Bronchial epithelial cell (primary cell): Measurements from ENCODE around the gene COL21A1. TPM values are rescaled to one million over a fixed set of nuclear protein-coding genes. Genes with fewer than 3 reads are reported as not detected.

Source experiments
- DNase-seq: peaks from one replicate; pipeline ENCODE4 v3.0.0-alpha.2; 2010; ENCODE audit warnings: low read depth
- FAIRE-seq: peaks from 2 replicates; lab custom pipeline; 2011; peaks lifted over from hg19 to GRCh38; lab: Jason Lieb, UNC
- H3K27me3 ChIP-seq: 2 replicates; pipeline ENCODE4 v1.5.1; 2011; ENCODE audit warnings: low read length; ENCODE audit not compliant: control insufficient read depth, insufficient read depth
- H3K36me3 ChIP-seq: 2 replicates; pipeline ENCODE4 v1.5.1; 2011; ENCODE audit warnings: low read length; ENCODE audit not compliant: control insufficient read depth, insufficient read depth
- H3K4me3 ChIP-seq: 2 replicates; pipeline ENCODE4 v1.5.1; 2011; ENCODE audit warnings: mild to moderate bottlenecking, low read depth, low read length, control low read depth
- CTCF ChIP-seq: IDR thresholded peaks from 2 replicates; pipeline ENCODE4 v1.5.1; 2011; ENCODE audit warnings: mild to moderate bottlenecking, moderate library complexity, low read length, control low read depth, inconsistent platforms; ENCODE audit not compliant: insufficient read depth, severe bottlenecking
- total RNA-seq: library from RNA; depleted of rRNA; stranded (reverse); fragments of >200 nt; gene quantifications from 2 replicates; pipeline ENCODE4 v1.2.1, GENCODE V29; 2014

The COL21A1 gene
- total RNA-seq, 1 donor from 2014 or later = 8.2 TPM

GRCh38 chr6:56096541-56096940 lies 150.8 kb downstream of the COL21A1 start:
- H3K4me3 ChIP-seq = no peak overlapping the region
- DNase-seq = no peak
- no peaks in the 10 kb centered on the region for H3K27me3 ChIP-seq
- no peak for TF ChIP-seq CTCF
- no peaks in the 10 kb centered on the region for H3K36me3 ChIP-seq
- FAIRE-seq = no peak

- FAIRE-seq (no peak), DNase-seq (no peak)
- H3K4me3 ChIP-seq = no peak overlapping the region
- H3K27me3 ChIP-seq = no peaks in the 10 kb centered on the region
- TF ChIP-seq CTCF = no peak
- H3K36me3 ChIP-seq = no peaks in the 10 kb centered on the region
Observed at GRCh38 chr6:56093776-56094175, 153.6 kb downstream of the COL21A1 start.

- TF ChIP-seq CTCF = no peak
- no peak overlapping the region for H3K4me3 ChIP-seq
- DNase-seq (peak; percentile 91), FAIRE-seq (no peak)
- no peaks in the 10 kb centered on the region for H3K36me3 ChIP-seq
- H3K27me3 ChIP-seq = no peaks in the 10 kb centered on the region
Observed at GRCh38 chr6:56091159-56091869, 156.1 kb downstream of the COL21A1 start.

GRCh38 chr6:56088641-56089040 lies 158.7 kb downstream of the COL21A1 start:
- Histone ChIP-seq H3K4me3 (no peak overlapping the region), H3K27me3 (no peaks in the 10 kb centered on the region), H3K36me3 (no peaks in the 10 kb centered on the region)
- TF ChIP-seq CTCF = no peak
- FAIRE-seq (no peak), DNase-seq (no peak)

GRCh38 chr6:56087421-56087820 lies 160.0 kb downstream of the COL21A1 start:
- no peaks in the 10 kb centered on the region for H3K27me3 ChIP-seq
- H3K4me3 ChIP-seq = no peak overlapping the region
- FAIRE-seq (no peak), DNase-seq (no peak)
- no peak for TF ChIP-seq CTCF
- H3K36me3 ChIP-seq = no peaks in the 10 kb centered on the region
